HT1080 (cell line): ENCODE data around the gene EXOSC9. TPM values are rescaled to one million over a fixed set of nuclear protein-coding genes. Genes with fewer than 3 reads are reported as not detected.

ENCODE experiments used
- DNase-seq: peaks from one replicate; pipeline ENCODE4 v3.0.0-alpha.2; 2015; ENCODE audit warnings: low read depth
- total RNA-seq: library from RNA; depleted of rRNA; stranded (reverse); fragments of >200 nt; shearing (Covaris generic); gene quantifications from 2 replicates; pipeline ENCODE4 v1.2.3, GENCODE V29; 2014; rRNA removed

Gene EXOSC9
- total RNA-seq, 1 experiment from 2014 or later = 64.4 TPM

DNA sequence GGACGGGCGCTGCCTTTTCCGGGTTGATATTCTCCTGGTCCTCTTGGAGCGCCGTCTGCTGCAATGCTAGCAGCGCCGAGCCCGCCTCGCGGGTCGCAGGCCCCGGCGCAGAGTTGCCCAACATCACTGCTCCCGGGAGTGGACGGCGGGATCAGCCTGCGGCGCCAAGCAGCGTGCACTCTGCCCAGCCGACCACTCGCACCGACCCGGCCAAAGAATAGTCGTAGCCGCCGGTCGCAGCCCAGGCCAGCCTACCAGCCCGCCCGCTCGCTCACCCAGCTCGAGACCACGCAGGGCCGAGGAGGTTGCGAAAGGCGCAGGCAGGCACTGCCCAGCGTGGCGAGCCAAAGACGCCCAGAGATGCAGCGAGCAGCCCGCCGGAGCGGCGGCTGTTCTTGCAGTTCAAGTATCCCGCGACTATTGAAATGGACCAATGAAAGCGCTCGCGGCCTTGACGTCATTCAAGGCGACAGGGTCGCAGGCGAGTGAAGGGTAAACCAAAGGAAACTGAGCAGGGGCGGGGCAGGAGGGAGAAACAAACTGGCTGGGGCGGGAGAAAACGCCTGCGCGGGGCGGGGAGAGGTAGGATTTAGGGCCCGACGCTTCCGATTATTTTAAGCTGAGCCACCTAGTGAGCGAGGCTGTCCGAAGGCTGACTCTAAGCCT lies 22.5 kb downstream of the EXOSC9 start, which contains the start of gene CCNA2:
CCNA2 (minus strand) TSS at position 379 of the 666 bp plus-strand sequence; CDS start at position 124, 255 bp downstream.
- peak; percentile 96 for DNase-seq

DNA sequence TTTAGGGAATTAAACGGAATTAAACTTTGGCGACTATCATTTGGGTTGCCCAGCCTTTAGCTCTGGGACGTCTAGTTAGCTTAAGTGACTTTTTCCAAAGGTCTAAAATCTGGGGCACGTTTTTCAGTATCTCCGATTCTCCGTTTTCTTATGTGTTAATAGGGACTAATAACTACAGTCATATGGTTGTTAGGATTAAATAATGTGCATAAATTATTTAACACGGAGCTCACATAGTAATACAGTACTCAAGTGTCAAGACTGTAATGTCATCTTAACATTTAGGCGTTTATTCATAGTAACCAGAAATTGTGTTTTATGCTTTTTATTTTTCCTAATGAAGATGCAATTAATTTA lies 23.0 kb downstream of the EXOSC9 start:
- no peak for DNase-seq

GRCh38 chr4:121824950-121825349 lies 23.8 kb downstream of the EXOSC9 start:
- DNase-seq = no peak

DNA sequence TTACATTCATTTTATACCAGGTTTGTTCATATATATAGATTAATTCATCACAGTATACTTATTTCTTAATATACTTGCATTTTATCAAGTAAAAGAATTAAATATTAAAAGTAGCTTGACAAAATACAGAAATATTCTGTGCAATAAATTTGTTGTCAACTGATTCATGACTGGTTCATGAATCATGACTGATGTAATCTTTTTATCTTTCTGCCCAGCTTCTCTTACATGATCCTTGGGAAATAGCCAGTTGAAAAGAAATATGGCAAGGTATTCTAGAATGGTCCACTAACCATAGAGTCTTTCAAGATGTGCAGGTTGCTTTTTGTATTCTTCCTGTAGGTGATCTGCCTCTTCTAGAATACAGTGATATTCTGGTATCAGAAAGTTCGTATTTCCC lies 26.7 kb downstream of the EXOSC9 start:
- peak; percentile 42 for DNase-seq

- no peak for DNase-seq
These were observed 28.4 kb downstream of the EXOSC9 start for GRCh38 chr4:121829511-121829910.

GRCh38 chr4:121838136-121838535 lies 37.0 kb downstream of the EXOSC9 start:
- DNase-seq = no peak

DNA sequence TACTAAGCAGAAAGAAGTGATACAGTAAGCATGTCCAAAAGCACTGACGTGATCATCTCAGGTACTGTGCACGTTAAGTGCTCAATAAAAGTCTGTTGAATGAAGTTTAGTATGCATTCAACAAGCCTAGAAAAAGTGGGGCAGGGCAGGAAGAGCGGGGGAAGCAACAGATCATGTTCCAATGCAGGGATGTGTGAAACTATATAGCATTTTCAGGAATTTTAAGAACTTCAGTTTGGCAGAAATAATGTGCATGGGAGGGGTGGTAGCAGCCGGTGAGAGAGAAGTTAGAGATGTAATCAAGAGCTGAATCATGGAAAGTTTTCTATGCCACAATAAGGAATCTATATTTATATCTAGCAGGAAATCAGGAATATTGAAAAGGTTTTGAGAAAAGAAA lies 41.7 kb downstream of the EXOSC9 start:
- DNase-seq = no peak

DNA sequence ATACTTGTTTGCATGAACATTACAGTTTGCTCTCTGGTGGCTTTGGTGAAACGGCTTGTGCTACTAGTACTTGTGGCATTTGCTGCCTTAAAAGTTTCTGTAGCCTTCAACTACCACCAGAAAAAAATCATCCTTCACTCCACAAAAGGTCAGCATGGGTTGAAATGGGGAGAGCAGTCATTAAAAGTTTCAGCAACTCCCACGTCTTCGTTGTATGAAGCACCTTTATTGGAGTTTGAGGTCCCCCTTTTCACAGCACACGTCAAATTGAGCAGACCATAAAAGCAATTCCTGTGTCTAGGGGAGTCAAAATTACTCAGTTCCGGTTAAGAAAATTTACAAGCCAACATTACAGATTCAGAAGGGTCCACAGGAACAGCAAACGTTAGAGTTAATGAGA lies 45.5 kb downstream of the EXOSC9 start:
- no peak for DNase-seq

GRCh38 chr4:121851354-121851753 lies 50.2 kb downstream of the EXOSC9 start:
- no peak for DNase-seq

GRCh38 chr4:121860121-121860520 lies 59.0 kb downstream of the EXOSC9 start:
- no peak for DNase-seq

GRCh38 chr4:121861426-121861825 lies 60.3 kb downstream of the EXOSC9 start:
- no peak for DNase-seq

DNA sequence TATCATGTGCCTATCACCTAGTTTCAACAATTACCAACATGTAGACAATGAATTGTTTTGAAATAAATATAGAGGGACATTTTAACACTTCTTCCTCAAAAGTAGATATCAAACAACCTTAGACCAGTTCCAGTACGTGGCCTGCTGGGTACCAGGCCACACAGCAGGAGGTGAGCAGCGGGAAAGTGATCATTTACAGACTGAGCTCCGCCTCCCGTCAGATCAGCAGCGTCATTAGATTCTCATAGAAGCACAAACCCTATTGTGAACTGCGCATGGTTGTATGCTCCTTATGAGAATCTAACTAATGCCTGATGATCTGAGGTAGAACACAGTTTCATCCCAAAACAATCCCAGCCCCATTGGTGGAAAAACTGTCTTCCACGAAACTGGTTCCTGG lies 62.7 kb downstream of the EXOSC9 start:
- no peak for DNase-seq

Other genes with a start within 250 kb of the EXOSC9 start
- gene ANXA5, start 104.3 kb upstream of the EXOSC9 start, total RNA-seq = 489 and 521 TPM in 2 replicates
- not detected in 2 replicates for gene SMIM43, start 36.2 kb upstream of the EXOSC9 start, total RNA-seq
- 175 and 190 TPM in 2 replicates for gene CCNA2, start 22.6 kb downstream of the EXOSC9 start, total RNA-seq
- 11.0 and 13.4 TPM in 2 replicates for gene BBS7, start 69.2 kb downstream of the EXOSC9 start, total RNA-seq
- 1.5 and 2.8 TPM in 2 replicates for gene TRPC3, start 150.7 kb downstream of the EXOSC9 start, total RNA-seq